A549 (cell line): Measurements from ENCODE around the gene GARS1.

Experiments used
- CHD4 ChIP-seq: fragments of 200-600 bp; sonication (generic); IDR thresholded peaks from 2 replicates; pipeline ENCODE4 v1.6.1; 2016; ENCODE audit warnings: antibody characterized with exemption, mild to moderate bottlenecking, borderline replicate concordance
- EP300 ChIP-seq, 2 experiments: fragments of >200 bp; sonication (Bioruptor Twin); formaldehyde crosslinking; IDR thresholded peaks; 2 replicates in 1 of 2; 3 replicates in 1 of 2; pipeline ENCODE4 v1.6.1; 2016 to 2017
- MYC ChIP-seq: IDR thresholded peaks from 2 replicates; pipeline ENCODE4 v1.6.1; 2012; ENCODE audit warnings: mild to moderate bottlenecking, inconsistent platforms, low read length, improper control_type of control experiment, borderline replicate concordance
- POLR2A ChIP-seq: IDR thresholded peaks from 2 replicates; pipeline ENCODE4 v1.6.1; 2012; ENCODE audit warnings: mild to moderate bottlenecking, low read length

GRCh38 chr7:30596721-30597120 is 2.0 kb downstream of the GARS1 start:
- TF ChIP-seq MYC (no peak), EP300 (IDR thresholded peaks at IDR 0.05) (no peak), POLR2A (no peak), CHD4 (no peak)
